Fibroblast of lung (primary cell): ENCODE data around the gene CPO.

Experiments used
- EZH2 ChIP-seq: IDR thresholded peaks from 2 replicates; pipeline ENCODE4 v1.5.1; 2012; ENCODE audit warnings: low read length, control low read depth, mild to moderate bottlenecking; ENCODE audit errors: missing control alignments
- TF ChIP-seq, protein P1 (sequence below), 2 donors: IDR thresholded peaks in 1 of 2; conservative IDR thresholded peaks in 1 of 2; 1 replicate in 1 of 2; 2 replicates in 1 of 2; pipeline ENCODE4 v1.5.1; 2011 to 2012; ENCODE audit warnings: low read length in 2 of 2, control low read depth in 1 of 2, inconsistent platforms in 1 of 2, low read depth in 1 of 2, mild to moderate bottlenecking in 1 of 2

DNA sequence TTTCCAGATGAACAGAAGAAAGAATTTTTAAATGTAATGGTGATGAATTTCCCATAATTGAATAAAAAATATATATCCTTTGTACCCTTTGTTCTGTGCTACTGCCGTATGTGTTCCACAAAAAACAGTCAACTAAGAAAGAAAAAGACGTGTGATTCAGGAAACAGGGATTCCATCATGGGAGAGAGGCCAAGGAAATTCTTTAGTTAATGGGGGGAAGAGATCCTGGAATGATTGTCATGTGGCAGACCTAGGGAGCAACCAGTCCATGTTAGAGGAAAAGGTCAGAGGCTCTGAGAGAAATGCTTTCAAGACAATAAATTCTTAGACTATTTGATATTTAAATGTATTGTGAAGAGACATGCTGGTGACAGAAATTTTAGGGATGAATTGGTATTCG, 76.6 kb downstream of the CPO start:
- TF ChIP-seq, protein P1, sequence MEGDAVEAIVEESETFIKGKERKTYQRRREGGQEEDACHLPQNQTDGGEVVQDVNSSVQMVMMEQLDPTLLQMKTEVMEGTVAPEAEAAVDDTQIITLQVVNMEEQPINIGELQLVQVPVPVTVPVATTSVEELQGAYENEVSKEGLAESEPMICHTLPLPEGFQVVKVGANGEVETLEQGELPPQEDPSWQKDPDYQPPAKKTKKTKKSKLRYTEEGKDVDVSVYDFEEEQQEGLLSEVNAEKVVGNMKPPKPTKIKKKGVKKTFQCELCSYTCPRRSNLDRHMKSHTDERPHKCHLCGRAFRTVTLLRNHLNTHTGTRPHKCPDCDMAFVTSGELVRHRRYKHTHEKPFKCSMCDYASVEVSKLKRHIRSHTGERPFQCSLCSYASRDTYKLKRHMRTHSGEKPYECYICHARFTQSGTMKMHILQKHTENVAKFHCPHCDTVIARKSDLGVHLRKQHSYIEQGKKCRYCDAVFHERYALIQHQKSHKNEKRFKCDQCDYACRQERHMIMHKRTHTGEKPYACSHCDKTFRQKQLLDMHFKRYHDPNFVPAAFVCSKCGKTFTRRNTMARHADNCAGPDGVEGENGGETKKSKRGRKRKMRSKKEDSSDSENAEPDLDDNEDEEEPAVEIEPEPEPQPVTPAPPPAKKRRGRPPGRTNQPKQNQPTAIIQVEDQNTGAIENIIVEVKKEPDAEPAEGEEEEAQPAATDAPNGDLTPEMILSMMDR (conservative IDR thresholded peaks at IDR 0.05 in 1 of 2, IDR thresholded peaks at IDR 0.05 in 1 of 2; ENCODE audit: low read depth in 1 of 2, low read length in 2 of 2) = no peak
- TF ChIP-seq EZH2 = no peak
